GM12878 (cell line): Measurements from ENCODE around the gene COL5A3. TPM values are rescaled to one million over a fixed set of nuclear protein-coding genes. Genes with fewer than 3 reads are reported as not detected.

ENCODE experiments used
- ASH2L ChIP-seq: fragments of 300-600, 200-600 bp; sonication (generic); IDR thresholded peaks from 2 replicates; pipeline ENCODE4 v1.6.1; 2017; ENCODE audit warnings: low read depth, mild to moderate bottlenecking, borderline replicate concordance
- BRCA1 ChIP-seq: IDR thresholded peaks from 2 replicates; pipeline ENCODE4 v1.6.1; 2011; ENCODE audit warnings: low read depth, low read length, improper control_type of control experiment
- EZH2 ChIP-seq: IDR thresholded peaks from 2 replicates; pipeline ENCODE4 v1.6.1; 2012; ENCODE audit warnings: low read depth, mild to moderate bottlenecking, control low read depth, inconsistent platforms, low read length, borderline replicate concordance; ENCODE audit not compliant: control insufficient read depth
- HCFC1 ChIP-seq: fragments of 150-350 bp; IDR thresholded peaks from 2 replicates; pipeline ENCODE4 v1.6.1; 2014; ENCODE audit warnings: low read length
- MTA3 ChIP-seq: IDR thresholded peaks from 2 replicates; pipeline ENCODE4 v1.6.1; 2012; ENCODE audit warnings: low read length, inconsistent platforms, borderline replicate concordance
- NFIC ChIP-seq: IDR thresholded peaks from 2 replicates; pipeline ENCODE4 v1.6.1; 2012; ENCODE audit warnings: low read depth, mild to moderate bottlenecking, inconsistent platforms, low read length, moderate library complexity
- NFXL1 ChIP-seq: fragments of 450-650 bp; IDR thresholded peaks from 2 replicates; pipeline ENCODE4 v1.6.1; 2017; ENCODE audit warnings: antibody characterized with exemption, mild to moderate bottlenecking, borderline replicate concordance
- POLR2AphosphoS2 ChIP-seq: IDR thresholded peaks from 2 replicates; pipeline ENCODE4 v1.6.1; 2011; ENCODE audit warnings: low read depth, mild to moderate bottlenecking, low read length, improper control_type of control experiment, moderate library complexity
- RAD21 ChIP-seq: IDR thresholded peaks from 2 replicates; pipeline ENCODE4 v1.6.1; 2011; ENCODE audit warnings: mild to moderate bottlenecking, low read depth, low read length, moderate library complexity; ENCODE audit not compliant: insufficient read depth
- SPI1 ChIP-seq: IDR thresholded peaks from 2 replicates; pipeline ENCODE4 v1.6.1; 2011; ENCODE audit warnings: low read depth, mild to moderate bottlenecking, low read length, moderate library complexity, borderline replicate concordance; ENCODE audit not compliant: insufficient read depth
- SREBF2 ChIP-seq: IDR thresholded peaks from 2 replicates; pipeline ENCODE4 v1.6.1; 2012; ENCODE audit warnings: mild to moderate bottlenecking, low read length
- TCF7 ChIP-seq: IDR thresholded peaks from 2 replicates; pipeline ENCODE4 v1.6.1; 2014; ENCODE audit warnings: antibody characterized with exemption, borderline replicate concordance
- ZNF274 ChIP-seq: IDR thresholded peaks from one replicate; pipeline ENCODE4 v1.8.0; 2011; ENCODE audit not compliant: insufficient read length, insufficient read depth
- ZZZ3 ChIP-seq: IDR thresholded peaks from 2 replicates; pipeline ENCODE4 v1.6.1; 2011; ENCODE audit warnings: low read depth; ENCODE audit not compliant: control insufficient read depth, insufficient read length
- polyA plus RNA-seq, 11 experiments: library from polyadenylated mRNA; depleted of rRNA in 4 of 11; unstranded in 6 of 11; stranded (reverse) in 5 of 11; fragments of >200 nt; fragmentation: Nextera tagmentation in 4 of 11; fragmentation: Illumina TruSeq in 1 of 11; extraction: Ambion mirVana in 4 of 11; extraction: Trizol in 1 of 11; gene quantifications; 1 replicate in 1 of 11; 2 replicates in 10 of 11; pipeline versions ENCODE4 v1.2.1 to v1.2.3, GENCODE V29; 2011 to 2016; ENCODE audit warnings: inconsistent platforms in 2 of 11, missing spikeins in 2 of 11, low read depth in 1 of 11
- total RNA-seq, 4 experiments: library from RNA; depleted of rRNA in 3 of 4; stranded (reverse); fragments of >200 nt in 3 of 4; fragmentation: Illumina TruSeq in 1 of 4; extraction: Trizol in 1 of 4; gene quantifications; 2 replicates each; pipeline versions ENCODE4 v1.2.1 to v1.2.3, GENCODE V29; 2013 to 2021
- TF ChIP-seq, protein P1 (sequence below): fragments of 450-650 bp; IDR thresholded peaks from 2 replicates; pipeline ENCODE4 v1.6.1; 2017; ENCODE audit warnings: mild to moderate bottlenecking
- TF ChIP-seq, protein P2 (sequence below): fragments of 450-650 bp; IDR thresholded peaks from 2 replicates; pipeline ENCODE4 v1.6.1; 2016; ENCODE audit warnings: mild to moderate bottlenecking
- TF ChIP-seq, protein P3 (sequence below): fragments of 450-650 bp; IDR thresholded peaks from 2 replicates; pipeline ENCODE4 v1.6.1; 2017; ENCODE audit warnings: mild to moderate bottlenecking, moderate library complexity
- TF ChIP-seq, protein P4 (sequence below): IDR thresholded peaks from 2 replicates; pipeline ENCODE4 v1.6.1; 2011; ENCODE audit warnings: borderline replicate concordance, low read depth, mild to moderate bottlenecking, moderate library complexity, low read length; ENCODE audit not compliant: insufficient read depth, poor library complexity, severe bottlenecking

The COL5A3 gene
- total and polyA plus RNA-seq, 10 of the 15 experiments (the other 5 are each of a cell fraction or from before 2014, with no cell fraction given) = under 0.01 to 8.3 (median 0.10) TPM; not detected in 2

DNA sequence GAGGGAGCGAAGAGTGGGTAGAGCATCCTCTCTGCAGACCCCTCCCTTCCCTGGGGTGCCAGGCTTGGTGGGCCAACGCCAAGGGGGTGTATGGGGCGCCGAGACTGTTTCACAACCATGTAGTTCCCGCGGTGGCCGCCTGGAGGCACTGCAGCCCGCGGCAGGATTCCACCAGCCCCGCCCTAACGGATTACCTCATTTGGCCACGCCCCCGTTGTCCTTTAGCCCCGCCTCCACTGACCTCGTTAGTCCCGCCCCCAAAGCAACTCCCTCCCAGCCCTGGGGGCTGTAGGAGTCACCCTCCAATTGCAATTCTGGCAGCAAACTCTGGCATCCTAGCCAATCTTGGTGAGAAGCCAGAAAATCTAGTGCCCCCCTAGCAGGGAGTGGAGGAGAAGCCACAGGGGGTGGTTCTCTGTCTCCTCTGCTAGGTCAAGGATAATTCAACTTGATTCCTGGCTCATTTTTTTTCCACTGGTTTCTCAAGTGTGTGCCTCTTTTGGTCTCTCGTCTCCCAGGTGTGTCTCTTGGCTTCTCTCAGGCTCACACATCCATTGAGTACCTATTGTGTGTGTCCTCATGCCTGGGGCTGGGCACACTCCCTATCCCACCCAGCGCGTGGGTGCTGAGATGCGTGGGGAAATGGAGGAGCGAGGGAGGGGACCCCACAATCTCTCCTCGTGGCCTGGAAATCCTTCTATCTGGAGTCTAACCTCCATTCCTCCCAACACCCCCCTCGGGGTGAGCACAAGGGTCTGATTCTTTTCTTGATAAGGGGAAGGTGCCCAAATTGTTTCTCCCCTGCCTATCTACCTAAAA is 76.0 kb downstream of the COL5A3 start (continued):
- TF ChIP-seq, protein P1, sequence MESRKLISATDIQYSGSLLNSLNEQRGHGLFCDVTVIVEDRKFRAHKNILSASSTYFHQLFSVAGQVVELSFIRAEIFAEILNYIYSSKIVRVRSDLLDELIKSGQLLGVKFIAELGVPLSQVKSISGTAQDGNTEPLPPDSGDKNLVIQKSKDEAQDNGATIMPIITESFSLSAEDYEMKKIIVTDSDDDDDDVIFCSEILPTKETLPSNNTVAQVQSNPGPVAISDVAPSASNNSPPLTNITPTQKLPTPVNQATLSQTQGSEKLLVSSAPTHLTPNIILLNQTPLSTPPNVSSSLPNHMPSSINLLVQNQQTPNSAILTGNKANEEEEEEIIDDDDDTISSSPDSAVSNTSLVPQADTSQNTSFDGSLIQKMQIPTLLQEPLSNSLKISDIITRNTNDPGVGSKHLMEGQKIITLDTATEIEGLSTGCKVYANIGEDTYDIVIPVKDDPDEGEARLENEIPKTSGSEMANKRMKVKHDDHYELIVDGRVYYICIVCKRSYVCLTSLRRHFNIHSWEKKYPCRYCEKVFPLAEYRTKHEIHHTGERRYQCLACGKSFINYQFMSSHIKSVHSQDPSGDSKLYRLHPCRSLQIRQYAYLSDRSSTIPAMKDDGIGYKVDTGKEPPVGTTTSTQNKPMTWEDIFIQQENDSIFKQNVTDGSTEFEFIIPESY = no peak
- TF ChIP-seq SPI1 (no peak), HCFC1 (no peak), TCF7 (no peak), ZZZ3 (no peak), MTA3 (no peak), SREBF2 (no peak), BRCA1 (no peak), ASH2L (no peak), ZNF274 (no peak), RAD21 (peak; percentile 82), NFXL1 (no peak), EZH2 (no peak), NFIC (no peak), POLR2AphosphoS2 (no peak)
- TF ChIP-seq, protein P2, sequence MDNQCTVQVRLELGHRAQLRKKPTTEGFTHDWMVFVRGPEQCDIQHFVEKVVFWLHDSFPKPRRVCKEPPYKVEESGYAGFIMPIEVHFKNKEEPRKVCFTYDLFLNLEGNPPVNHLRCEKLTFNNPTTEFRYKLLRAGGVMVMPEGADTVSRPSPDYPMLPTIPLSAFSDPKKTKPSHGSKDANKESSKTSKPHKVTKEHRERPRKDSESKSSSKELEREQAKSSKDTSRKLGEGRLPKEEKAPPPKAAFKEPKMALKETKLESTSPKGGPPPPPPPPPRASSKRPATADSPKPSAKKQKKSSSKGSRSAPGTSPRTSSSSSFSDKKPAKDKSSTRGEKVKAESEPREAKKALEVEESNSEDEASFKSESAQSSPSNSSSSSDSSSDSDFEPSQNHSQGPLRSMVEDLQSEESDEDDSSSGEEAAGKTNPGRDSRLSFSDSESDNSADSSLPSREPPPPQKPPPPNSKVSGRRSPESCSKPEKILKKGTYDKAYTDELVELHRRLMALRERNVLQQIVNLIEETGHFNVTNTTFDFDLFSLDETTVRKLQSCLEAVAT = no peak
- TF ChIP-seq, protein P3, sequence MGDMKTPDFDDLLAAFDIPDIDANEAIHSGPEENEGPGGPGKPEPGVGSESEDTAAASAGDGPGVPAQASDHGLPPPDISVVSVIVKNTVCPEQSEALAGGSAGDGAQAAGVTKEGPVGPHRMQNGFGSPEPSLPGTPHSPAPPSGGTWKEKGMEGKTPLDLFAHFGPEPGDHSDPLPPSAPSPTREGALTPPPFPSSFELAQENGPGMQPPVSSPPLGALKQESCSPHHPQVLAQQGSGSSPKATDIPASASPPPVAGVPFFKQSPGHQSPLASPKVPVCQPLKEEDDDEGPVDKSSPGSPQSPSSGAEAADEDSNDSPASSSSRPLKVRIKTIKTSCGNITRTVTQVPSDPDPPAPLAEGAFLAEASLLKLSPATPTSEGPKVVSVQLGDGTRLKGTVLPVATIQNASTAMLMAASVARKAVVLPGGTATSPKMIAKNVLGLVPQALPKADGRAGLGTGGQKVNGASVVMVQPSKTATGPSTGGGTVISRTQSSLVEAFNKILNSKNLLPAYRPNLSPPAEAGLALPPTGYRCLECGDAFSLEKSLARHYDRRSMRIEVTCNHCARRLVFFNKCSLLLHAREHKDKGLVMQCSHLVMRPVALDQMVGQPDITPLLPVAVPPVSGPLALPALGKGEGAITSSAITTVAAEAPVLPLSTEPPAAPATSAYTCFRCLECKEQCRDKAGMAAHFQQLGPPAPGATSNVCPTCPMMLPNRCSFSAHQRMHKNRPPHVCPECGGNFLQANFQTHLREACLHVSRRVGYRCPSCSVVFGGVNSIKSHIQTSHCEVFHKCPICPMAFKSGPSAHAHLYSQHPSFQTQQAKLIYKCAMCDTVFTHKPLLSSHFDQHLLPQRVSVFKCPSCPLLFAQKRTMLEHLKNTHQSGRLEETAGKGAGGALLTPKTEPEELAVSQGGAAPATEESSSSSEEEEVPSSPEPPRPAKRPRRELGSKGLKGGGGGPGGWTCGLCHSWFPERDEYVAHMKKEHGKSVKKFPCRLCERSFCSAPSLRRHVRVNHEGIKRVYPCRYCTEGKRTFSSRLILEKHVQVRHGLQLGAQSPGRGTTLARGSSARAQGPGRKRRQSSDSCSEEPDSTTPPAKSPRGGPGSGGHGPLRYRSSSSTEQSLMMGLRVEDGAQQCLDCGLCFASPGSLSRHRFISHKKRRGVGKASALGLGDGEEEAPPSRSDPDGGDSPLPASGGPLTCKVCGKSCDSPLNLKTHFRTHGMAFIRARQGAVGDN = no peak
- TF ChIP-seq, protein P4, sequence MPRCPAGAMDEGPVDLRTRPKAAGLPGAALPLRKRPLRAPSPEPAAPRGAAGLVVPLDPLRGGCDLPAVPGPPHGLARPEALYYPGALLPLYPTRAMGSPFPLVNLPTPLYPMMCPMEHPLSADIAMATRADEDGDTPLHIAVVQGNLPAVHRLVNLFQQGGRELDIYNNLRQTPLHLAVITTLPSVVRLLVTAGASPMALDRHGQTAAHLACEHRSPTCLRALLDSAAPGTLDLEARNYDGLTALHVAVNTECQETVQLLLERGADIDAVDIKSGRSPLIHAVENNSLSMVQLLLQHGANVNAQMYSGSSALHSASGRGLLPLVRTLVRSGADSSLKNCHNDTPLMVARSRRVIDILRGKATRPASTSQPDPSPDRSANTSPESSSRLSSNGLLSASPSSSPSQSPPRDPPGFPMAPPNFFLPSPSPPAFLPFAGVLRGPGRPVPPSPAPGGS = no peak
